Adrenal gland (tissue), 19 donors: Measurements from ENCODE around the gene CRABP1. TPM values are rescaled to one million over a fixed set of nuclear protein-coding genes. Genes with fewer than 3 reads are reported as not detected.

Experiments used
- DNase-seq, 7 donors: peaks; one replicate each; pipeline ENCODE4 v3.0.0-alpha.2; 2019 to 2020
- H3K27ac ChIP-seq, 5 donors: fragments of 200-600 bp; sonication (generic) in 4 of 5; 1 replicate in 3 of 5; 2 replicates in 2 of 5; pipeline versions ENCODE4 v1.5.1 to v1.8.0; 2016 to 2020; ENCODE audit warnings: mild to moderate bottlenecking in 1 of 5
- H3K27me3 ChIP-seq: fragments of 200-600 bp; 2 replicates; pipeline ENCODE4 v1.8.0; 2021
- H3K36me3 ChIP-seq, 2 donors: fragments of 200-600 bp; replicated peaks in 1 of 2; 1 replicate in 1 of 2; 2 replicates in 1 of 2; pipeline versions ENCODE4 v1.5.1 to v1.8.0; 2018 to 2022
- H3K4me1 ChIP-seq, 2 donors: fragments of 200-600 bp; replicated peaks in 1 of 2; 1 replicate in 1 of 2; 2 replicates in 1 of 2; pipeline versions ENCODE4 v1.5.1 to v1.8.0; 2018 to 2021
- H3K4me3 ChIP-seq, 4 donors: fragments of 200-600 bp; sonication (generic) in 3 of 4; one replicate each; pipeline ENCODE4 v1.5.1; 2016 to 2018
- H3K9me3 ChIP-seq, 3 donors: fragments of 200-600 bp; sonication (generic) in 1 of 3; replicated peaks in 1 of 3; 1 replicate in 2 of 3; 2 replicates in 1 of 3; pipeline versions ENCODE4 v1.5.1 to v1.8.0; 2016 to 2021
- POLR2A ChIP-seq, 2 donors: fragments of 450-650 bp; IDR thresholded peaks; one replicate each; pipeline ENCODE4 v1.6.1; 2017; ENCODE audit warnings: antibody characterized with exemption in 2 of 2, mild to moderate bottlenecking in 2 of 2, moderate library complexity in 1 of 2
- WGBS, 4 donors: extraction: QIAGEN DNeasy Blood & Tissue Kit in 2 of 4; methylation state at CpG; one replicate each; pipeline versions ENCODE4 v1.1.5 to v1.1.7; 2013 to 2017; 5-methylcytosine and 5-hydroxymethylcytosine counted together
- intact Hi-C, 2 donors: fragments of 100-400 bp; cut with DNase I; formaldehyde crosslinking; loops; one replicate each; pipeline versions ENCODE4 v1.14.1 to v1.15.0; 2022 to 2023
- long read RNA-seq, 10 donors: library from polyadenylated mRNA in 3 of 10; unstranded in 2 of 10; stranded (forward) in 1 of 10; transcript quantifications; one replicate each; pipeline ENCODE4 v2.0.0 and lab custom pipeline, GENCODE V29; 2021 to 2026
- polyA plus RNA-seq, 3 donors: library from polyadenylated mRNA; stranded (reverse); fragments of 200-250 nt in 2 of 3; fragments of 350-450 nt in 1 of 3; fragmentation: Illumina TruSeq in 1 of 3; extraction: RNeasy Lipid Tissue Mini Kit (QIAGEN cat#74804) in 1 of 3; gene quantifications; one replicate each; pipeline ENCODE4 v1.2.3, GENCODE V29; 2013 to 2014
- total RNA-seq, 9 donors: library from RNA; depleted of rRNA in 4 of 9; stranded (reverse); fragments of >200 nt in 4 of 9; fragments of 120-200 nt in 1 of 9; fragmentation: NEBNext Ultra II Directional in 1 of 9; extraction: Animal tissue kit (Norgen Biotek cat#: 25700) in 1 of 9; gene quantifications; one replicate each; pipeline versions ENCODE4 v1.1.0 to v1.2.4, GENCODE V29; 2013 to 2023
- TF ChIP-seq, protein P1 (sequence below), 6 experiments: fragments of 450-650 bp in 4 of 6; fragments of 200-600 bp in 2 of 6; sonication (generic) in 1 of 6; IDR thresholded peaks; 1 replicate in 5 of 6; 2 replicates in 1 of 6; pipeline versions ENCODE4 v1.5.1 to v1.8.0; 2016 to 2021; ENCODE audit warnings: antibody characterized with exemption in 6 of 6, mild to moderate bottlenecking in 2 of 6, moderate library complexity in 1 of 6
- donor health status: healthy with polysubstance abuse.
- donor health status: Bipolar disorder and iron deficiency.
- donor health status: DM: yes; HTN: yes; CAD: no.
- donor health status: DM: no; HTN: no; CAD: no.
- donor health status: DM: no; HTN: no; CAD: no.
- donor health status: DM: yes; HTN: yes; CAD: no.

Gene CRABP1
- 1 to 10 TPM in 3 of 9 donors, under 1 TPM in 3, not detected in 3; 0.39 to 2.4 (median 0.95) TPM for total RNA-seq
- polyA plus RNA-seq: 1 to 10 TPM in 1 of 3 donors, under 1 TPM in 2; 0.67 to 1.2 (median 0.80) TPM
- long read RNA-seq, donor 1: 0 reads
- long read RNA-seq, donor 2: 0 reads
- long read RNA-seq, donor 3: 0 reads
- long read RNA-seq, donor 4: 0 reads
- long read RNA-seq, donor 5, partial matches to known transcripts: 0 of 1 reads
- long read RNA-seq, donor 5, other reads (novel, unspliced or antisense): 0 of 1 reads
- long read RNA-seq, donor 6: 0 reads
- long read RNA-seq, donor 7: 0 reads
- long read RNA-seq, donor 8, partial matches to known transcripts: 0 of 3 reads
- long read RNA-seq, donor 8, other reads (novel, unspliced or antisense): 0 of 3 reads
- long read RNA-seq, donor 9, partial matches to known transcripts: 0 of 1 reads
- long read RNA-seq, donor 9, other reads (novel, unspliced or antisense): 0 of 1 reads
- long read RNA-seq, donor 10, partial matches to known transcripts: 0 of 3 reads
- long read RNA-seq, donor 10, other reads (novel, unspliced or antisense): 0 of 3 reads

DNA sequence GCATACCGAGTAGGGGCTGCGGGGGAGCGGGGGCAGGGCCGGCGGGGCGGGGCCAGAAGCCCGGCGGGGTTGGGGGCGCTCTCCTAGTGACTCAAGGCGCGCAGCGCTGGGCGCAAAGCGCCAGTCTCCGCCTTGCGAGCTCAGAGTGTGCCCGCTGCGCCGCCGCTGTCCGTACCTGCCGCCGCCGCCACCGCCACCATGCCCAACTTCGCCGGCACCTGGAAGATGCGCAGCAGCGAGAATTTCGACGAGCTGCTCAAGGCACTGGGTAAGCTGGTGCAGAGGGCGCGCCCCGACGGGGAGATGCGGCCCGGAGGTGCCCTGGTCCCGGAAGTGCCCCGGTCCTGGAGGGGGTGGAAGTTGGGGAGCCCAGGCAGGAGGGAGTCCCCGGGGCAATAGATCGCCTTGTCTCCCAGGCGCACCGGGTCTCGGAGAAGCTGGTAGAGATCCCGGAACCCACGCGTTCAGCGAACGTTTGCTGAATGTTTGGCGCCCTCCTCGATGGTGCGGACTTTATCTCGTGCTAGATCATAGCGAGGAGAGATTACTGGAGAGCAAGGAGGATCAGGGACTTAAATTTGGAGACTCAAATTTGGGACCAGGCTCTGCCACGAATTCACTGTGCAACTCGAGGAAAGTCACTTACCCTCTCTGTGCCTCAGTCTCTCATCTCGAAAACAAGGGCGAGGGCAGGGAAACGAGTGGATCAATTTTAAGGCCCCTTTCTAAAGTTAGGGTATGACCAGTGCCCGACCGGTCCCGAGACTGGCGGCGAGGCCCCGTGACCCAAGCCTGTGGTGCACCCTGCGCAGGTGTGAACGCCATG, at the start of gene CRABP1:
CRABP1 (plus strand) TSS at position 123 of the 826 bp plus-strand sequence; CDS start at position 199, 76 bp downstream.
- no peak within 1 kb of the TSS for H3K27ac ChIP-seq
- H3K9me3 ChIP-seq: no peaks in the 10 kb centered on the region
- TF ChIP-seq POLR2A (IDR thresholded peaks at IDR 0.05): no peak
- TF ChIP-seq, protein P1, sequence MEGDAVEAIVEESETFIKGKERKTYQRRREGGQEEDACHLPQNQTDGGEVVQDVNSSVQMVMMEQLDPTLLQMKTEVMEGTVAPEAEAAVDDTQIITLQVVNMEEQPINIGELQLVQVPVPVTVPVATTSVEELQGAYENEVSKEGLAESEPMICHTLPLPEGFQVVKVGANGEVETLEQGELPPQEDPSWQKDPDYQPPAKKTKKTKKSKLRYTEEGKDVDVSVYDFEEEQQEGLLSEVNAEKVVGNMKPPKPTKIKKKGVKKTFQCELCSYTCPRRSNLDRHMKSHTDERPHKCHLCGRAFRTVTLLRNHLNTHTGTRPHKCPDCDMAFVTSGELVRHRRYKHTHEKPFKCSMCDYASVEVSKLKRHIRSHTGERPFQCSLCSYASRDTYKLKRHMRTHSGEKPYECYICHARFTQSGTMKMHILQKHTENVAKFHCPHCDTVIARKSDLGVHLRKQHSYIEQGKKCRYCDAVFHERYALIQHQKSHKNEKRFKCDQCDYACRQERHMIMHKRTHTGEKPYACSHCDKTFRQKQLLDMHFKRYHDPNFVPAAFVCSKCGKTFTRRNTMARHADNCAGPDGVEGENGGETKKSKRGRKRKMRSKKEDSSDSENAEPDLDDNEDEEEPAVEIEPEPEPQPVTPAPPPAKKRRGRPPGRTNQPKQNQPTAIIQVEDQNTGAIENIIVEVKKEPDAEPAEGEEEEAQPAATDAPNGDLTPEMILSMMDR (IDR thresholded peaks at IDR 0.05): no peak
- WGBS, 4 donors: 2 to 4% (median 2%) methylated on average over 11 to 67 of the region's 67 CpGs
- intact Hi-C loops: no loop called here
- peaks cover 40% of the 10 kb centered on the region for H3K27me3 ChIP-seq
- H3K4me3 ChIP-seq: no peak within 1 kb of the TSS
- no peak for DNase-seq
- H3K4me1 ChIP-seq: no peaks in the 10 kb centered on the region
- no peaks in the 10 kb centered on the region for H3K36me3 ChIP-seq

DNA sequence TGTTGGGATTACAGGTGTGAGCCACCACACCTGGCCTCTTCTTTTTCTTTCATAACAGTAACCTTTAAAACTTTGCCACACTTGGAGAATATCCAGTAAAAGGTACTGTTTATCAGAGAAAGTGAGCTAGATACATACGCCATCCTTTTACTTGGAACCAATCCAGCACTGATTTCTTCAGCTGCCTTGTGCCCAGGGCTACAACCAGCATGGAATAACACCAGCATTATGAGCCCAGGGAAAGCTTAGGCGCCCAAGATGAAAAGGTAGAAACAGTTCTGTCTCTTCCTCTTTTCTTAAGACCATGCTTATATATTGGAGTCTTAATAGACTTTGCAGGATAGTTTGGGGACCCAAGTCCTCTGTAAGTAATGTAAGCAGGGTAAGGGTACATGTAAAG, 49.1 kb upstream of the CRABP1 start:
- WGBS, 4 donors: 45 to 76% (median 63%) methylated on average over 2 of the region's 2 CpGs
- Histone ChIP-seq H3K27me3 (no peaks in the 10 kb centered on the region), H3K27ac (no peak overlapping the region), H3K4me1 (no peaks in the 10 kb centered on the region), H3K4me3 (no peak overlapping the region), H3K9me3 (no peaks in the 10 kb centered on the region), H3K36me3 (peaks cover 0 to 44% of the 10 kb centered on the region in 2 donors)
- intact Hi-C loops: no loop called here
- TF ChIP-seq, protein P1 (IDR thresholded peaks at IDR 0.05): no peak
- TF ChIP-seq POLR2A (IDR thresholded peaks at IDR 0.05): no peak
- DNase-seq: no peak

DNA sequence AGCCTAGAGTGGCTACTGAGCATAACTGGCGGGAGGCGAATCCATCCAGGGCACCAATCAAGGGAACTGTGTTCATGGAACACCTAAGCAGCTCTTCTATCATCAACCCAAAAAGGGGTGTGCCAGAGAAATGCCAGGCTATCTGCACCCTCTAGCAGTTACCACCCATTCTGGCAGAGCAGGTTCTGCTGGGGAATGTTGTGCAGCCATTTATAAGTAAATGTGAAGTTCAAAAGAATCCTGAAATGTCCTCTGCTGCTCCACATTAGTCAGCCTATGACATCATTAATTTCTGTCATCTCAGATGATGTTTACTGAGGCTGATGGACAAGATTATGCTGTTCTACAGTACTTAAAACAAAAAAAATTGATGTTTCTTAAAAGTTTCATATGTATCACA, 48.5 kb upstream of the CRABP1 start:
- intact Hi-C loops: no loop called here
- TF ChIP-seq POLR2A (IDR thresholded peaks at IDR 0.05): no peak
- TF ChIP-seq, protein P1 (IDR thresholded peaks at IDR 0.05): no peak
- Histone ChIP-seq H3K27ac (no peak overlapping the region), H3K9me3 (no peaks in the 10 kb centered on the region), H3K4me1 (no peaks in the 10 kb centered on the region), H3K27me3 (no peaks in the 10 kb centered on the region), H3K4me3 (no peak overlapping the region), H3K36me3 (peaks cover 0 to 38% of the 10 kb centered on the region in 2 donors)
- WGBS, 4 donors: 96 to 100% (median 100%) methylated on average over 2 of the region's 2 CpGs
- no peak for DNase-seq

DNA sequence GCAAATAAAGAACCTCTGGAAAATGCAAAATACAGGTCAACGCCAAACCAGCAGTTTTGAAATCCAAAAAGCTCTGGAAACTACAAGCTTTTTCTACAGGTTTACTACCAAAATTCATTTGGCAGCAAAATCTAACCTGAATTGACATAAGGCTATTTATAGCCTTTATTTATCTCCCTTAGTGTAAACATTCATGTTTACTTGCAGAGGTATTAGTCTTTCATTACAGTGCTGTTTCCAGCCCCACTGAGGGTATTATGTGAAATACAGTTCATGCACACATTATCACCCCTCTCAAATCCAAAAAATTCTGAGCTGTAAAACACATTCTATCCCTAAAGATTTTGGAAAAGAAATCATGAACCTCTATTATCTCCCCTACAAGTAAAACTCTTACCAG, 47.9 kb upstream of the CRABP1 start:
- intact Hi-C loops: no loop called here
- Histone ChIP-seq H3K9me3 (no peaks in the 10 kb centered on the region), H3K27ac (no peak overlapping the region), H3K27me3 (no peaks in the 10 kb centered on the region), H3K4me3 (no peak overlapping the region), H3K4me1 (no peaks in the 10 kb centered on the region), H3K36me3 (peaks cover 0 to 35% of the 10 kb centered on the region in 2 donors)
- TF ChIP-seq, protein P1 (IDR thresholded peaks at IDR 0.05): no peak
- TF ChIP-seq POLR2A (IDR thresholded peaks at IDR 0.05): no peak
- WGBS, 4 donors: 89 to 100% (median 97%) methylated on average over 1 of the region's 1 CpG
- DNase-seq: no peak
